C4-2B (cell line): ENCODE data around the gene MDFI.

Source experiments
- CTCF ChIP-seq: fragments of 450-650 bp; conservative IDR thresholded peaks from 2 replicates; pipeline ENCODE4 v1.5.1; 2017; ENCODE audit warnings: mild to moderate bottlenecking
- ZFX ChIP-seq: fragments of 450-650 bp; IDR thresholded peaks from 2 replicates; pipeline ENCODE4 v1.6.1; 2017

- TF ChIP-seq CTCF (no peak; the same call in 1 of the 2 replicates), ZFX (no peak)
These were observed 14.8 kb downstream of the MDFI start for GRCh38 chr6:41652866-41653652.
